ENCODE results near the gene AMDHD2. TPM values are rescaled to one million over a fixed set of nuclear protein-coding genes. Genes with fewer than 3 reads are reported as not detected.
A peak's percentile ranks its signal among the peaks of the same experiment; 100 is the strongest.

AMDHD2 gene
- total RNA-seq, 4 donors from 2014 or later = 7.9 to 36.5 (median 22.0) TPM

DNA sequence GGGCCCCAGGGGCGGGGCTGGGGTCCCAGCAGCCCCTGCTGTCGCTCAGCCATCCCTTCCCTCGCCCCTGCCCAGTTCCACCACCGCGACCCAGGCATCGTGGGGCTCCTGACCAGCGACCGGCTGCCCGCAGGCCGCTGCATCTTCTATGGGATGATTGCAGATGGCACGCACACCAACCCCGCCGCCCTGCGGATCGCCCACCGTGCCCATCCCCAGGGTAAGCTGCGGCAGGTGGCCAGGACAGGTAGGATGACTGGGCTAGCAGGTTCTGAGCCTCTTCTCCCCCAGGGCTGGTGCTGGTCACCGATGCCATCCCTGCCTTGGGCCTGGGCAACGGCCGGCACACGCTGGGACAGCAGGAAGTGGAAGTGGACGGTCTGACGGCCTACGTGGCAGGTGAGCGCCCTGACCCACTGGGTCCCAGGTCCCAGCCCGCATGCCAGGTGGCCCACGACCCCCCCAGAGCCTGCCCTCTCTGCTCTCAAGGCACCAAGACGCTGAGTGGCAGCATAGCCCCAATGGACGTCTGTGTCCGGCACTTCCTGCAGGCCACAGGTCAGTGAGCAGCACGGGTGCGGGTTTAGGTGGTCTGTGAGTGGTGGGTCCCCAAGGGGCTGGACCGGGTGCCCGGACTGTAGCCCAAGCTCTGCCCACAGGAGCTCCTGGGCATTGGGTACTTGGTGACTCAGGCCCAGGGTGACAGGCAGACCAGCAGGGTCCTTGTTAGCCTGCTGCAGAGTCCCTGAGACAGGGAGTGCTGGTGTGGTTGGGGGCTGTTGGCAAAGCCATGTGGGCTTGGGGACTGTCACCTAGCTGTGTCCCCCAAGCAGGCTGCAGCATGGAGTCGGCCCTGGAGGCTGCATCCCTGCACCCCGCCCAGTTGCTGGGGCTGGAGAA is 8.2 kb downstream of the AMDHD2 start:
- H3K4me3 ChIP-seq = no peak overlapping the region
- no peaks in the 10 kb centered on the region for H3K36me3 ChIP-seq
- no peak for TF ChIP-seq POLR2A (IDR thresholded peaks at IDR 0.05)
- TF ChIP-seq, protein P1, sequence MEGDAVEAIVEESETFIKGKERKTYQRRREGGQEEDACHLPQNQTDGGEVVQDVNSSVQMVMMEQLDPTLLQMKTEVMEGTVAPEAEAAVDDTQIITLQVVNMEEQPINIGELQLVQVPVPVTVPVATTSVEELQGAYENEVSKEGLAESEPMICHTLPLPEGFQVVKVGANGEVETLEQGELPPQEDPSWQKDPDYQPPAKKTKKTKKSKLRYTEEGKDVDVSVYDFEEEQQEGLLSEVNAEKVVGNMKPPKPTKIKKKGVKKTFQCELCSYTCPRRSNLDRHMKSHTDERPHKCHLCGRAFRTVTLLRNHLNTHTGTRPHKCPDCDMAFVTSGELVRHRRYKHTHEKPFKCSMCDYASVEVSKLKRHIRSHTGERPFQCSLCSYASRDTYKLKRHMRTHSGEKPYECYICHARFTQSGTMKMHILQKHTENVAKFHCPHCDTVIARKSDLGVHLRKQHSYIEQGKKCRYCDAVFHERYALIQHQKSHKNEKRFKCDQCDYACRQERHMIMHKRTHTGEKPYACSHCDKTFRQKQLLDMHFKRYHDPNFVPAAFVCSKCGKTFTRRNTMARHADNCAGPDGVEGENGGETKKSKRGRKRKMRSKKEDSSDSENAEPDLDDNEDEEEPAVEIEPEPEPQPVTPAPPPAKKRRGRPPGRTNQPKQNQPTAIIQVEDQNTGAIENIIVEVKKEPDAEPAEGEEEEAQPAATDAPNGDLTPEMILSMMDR (IDR thresholded peaks at IDR 0.05) = no peak

DNA sequence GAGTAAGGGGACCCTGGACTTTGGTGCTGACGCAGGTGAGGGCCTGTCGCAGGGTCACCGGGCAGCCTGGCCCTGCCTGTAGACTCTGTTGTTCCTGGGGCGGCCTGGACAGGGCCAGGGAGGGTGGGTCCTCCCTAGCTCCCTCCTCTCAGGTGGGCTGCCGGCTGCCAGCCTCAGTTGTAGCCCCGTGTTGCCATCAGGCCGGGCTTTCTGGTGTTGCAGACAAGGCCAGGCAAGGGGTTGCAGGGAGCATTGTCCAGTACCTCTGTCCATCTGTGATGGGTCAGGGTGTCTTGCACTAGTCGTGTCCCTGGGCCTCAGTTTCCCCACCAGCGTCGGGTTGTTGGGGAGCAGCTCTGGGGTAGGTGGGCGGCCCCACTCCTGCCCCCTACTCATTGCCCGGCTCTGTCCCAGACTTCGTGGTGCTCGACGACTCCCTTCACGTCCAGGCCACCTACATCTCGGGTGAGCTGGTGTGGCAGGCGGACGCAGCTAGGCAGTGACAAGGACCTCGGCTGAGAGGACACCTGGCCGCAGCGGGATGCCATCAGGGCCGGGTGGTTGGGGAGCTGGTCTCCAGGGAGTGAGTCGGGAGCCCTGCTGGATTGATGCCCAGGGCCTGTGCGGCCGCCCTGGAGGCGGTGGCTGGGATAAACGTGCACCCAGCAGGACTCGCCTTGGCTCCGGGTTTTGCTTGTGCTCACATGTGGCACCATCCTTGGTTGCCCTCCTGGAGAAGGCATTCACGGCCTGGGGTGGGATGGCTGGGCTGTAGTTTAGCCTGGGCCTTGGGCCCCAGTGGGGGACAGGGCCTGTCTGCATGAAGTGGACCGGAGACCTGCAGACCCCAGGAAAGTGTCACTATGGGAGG is 9.1 kb downstream of the AMDHD2 start:
- Histone ChIP-seq H3K36me3 (no peaks in the 10 kb centered on the region), H3K4me1 (no peaks in the 10 kb centered on the region), H3K9me3 (no peaks in the 10 kb centered on the region), H3K27me3 (no peaks in the 10 kb centered on the region), H3K27ac (no peak overlapping the region), H3K4me3 (no peak overlapping the region)
- intact Hi-C loops (cut with DNase I; ENCODE audit: low total_unique reads) = no loop called here
- TF ChIP-seq POLR2A (IDR thresholded peaks at IDR 0.05) = no peak
- TF ChIP-seq, protein P1 (IDR thresholded peaks at IDR 0.05) = no peak
- DNase-seq = peak in 1 of 2 donors; percentile 19

More for the DNA sequence above, 8.2 kb downstream of the AMDHD2 start:
- intact Hi-C loops (cut with DNase I; ENCODE audit: low total_unique reads) = no loop called here
- Histone ChIP-seq H3K27me3 (no peaks in the 10 kb centered on the region), H3K9me3 (no peaks in the 10 kb centered on the region), H3K4me1 (no peaks in the 10 kb centered on the region), H3K27ac (no peak overlapping the region)
- DNase-seq = peak in 1 of 2 donors; percentile 18

DNA sequence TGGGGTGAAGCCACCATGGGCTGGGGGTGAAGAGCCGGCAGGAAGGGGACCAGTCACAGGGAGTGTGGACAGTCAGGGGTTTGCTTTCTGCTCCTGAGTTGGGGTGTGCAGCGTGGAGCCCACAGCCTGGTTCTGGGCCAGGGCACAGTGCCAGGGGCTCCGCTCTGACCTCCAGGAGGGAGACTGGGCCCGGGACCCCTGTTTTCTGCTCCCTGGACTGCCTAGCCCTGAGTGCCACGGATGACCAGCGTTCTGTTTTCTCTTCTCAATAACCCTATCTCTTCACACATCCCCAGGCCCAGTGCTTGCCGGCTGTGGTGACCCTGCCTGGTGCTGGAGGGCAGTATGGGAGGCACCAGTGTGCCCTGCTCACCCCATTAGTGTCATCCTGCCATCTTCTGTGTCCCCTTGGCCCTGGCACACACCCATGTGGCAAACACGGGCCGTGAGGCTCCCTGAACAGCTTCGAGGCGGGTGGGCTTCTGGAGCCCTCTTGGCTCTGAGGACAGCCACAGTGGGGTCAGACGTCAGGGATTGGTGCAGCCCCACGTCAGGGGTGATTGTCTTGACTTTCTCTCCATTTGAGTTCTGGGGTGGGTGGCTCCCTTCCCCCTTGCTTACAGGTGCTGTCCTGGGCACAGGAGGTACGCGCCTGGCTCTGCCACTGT is 9.9 kb downstream of the AMDHD2 start:
- Histone ChIP-seq H3K27me3 (no peaks in the 10 kb centered on the region), H3K4me3 (no peak overlapping the region), H3K9me3 (no peaks in the 10 kb centered on the region), H3K4me1 (no peaks in the 10 kb centered on the region), H3K36me3 (no peaks in the 10 kb centered on the region), H3K27ac (no peak overlapping the region)
- DNase-seq = peak in 1 of 2 donors; percentile 29
- TF ChIP-seq, protein P1 (IDR thresholded peaks at IDR 0.05) = no peak
- TF ChIP-seq POLR2A (IDR thresholded peaks at IDR 0.05) = no peak
- intact Hi-C loops (cut with DNase I; ENCODE audit: low total_unique reads) = no loop called here

DNA sequence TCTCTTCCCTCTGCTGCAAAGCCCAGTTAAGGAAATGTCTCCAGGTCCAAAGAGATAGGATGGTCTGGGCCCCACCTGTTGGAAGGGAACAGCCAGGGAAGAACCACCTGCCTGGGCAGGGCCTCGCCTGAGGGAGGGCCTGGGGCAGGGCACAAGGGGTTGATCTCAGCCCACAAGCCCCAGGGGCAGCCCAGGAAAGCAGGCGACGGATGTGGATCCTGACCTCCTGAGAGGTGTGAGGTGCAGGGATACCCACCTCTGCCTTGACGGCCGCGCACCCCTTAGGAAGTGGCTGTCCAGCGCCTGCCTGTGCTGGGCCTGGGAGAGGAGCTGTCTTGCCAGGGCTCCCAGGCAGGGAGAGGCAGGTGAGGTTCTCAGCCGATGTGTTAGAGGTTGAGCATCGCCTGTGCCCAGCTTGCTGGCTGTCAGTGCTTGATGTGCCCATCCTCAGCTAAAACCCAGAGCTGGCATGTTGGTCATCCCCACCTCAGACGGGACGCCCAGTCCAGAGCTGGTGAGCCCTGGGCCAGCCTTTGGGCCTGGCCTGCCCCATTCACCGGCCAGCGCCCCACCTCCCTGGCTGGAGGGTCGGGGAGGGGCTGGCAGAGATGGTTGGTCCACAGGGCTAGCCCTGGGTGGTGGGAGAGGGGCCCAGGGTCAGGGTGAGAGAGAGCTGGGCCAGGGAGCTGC is 10.6 kb downstream of the AMDHD2 start:
- peak in 1 of 2 donors; percentile 22 for DNase-seq
- H3K4me3 ChIP-seq = no peak overlapping the region

More for the DNA sequence above, 10.6 kb downstream of the AMDHD2 start:
- intact Hi-C loops (cut with DNase I; ENCODE audit: low total_unique reads) = no loop called here
- H3K9me3 ChIP-seq = no peaks in the 10 kb centered on the region
- TF ChIP-seq, protein P1 (IDR thresholded peaks at IDR 0.05) = no peak
- TF ChIP-seq POLR2A (IDR thresholded peaks at IDR 0.05) = no peak
- H3K4me1 ChIP-seq = no peaks in the 10 kb centered on the region
- H3K36me3 ChIP-seq = no peaks in the 10 kb centered on the region
- no peaks in the 10 kb centered on the region for H3K27me3 ChIP-seq
- H3K27ac ChIP-seq = peak overlapping the region; percentile 77 to 93
